WTC11 (cell line): ENCODE data around the gene PTN.

ENCODE experiments used
- AFF4 ChIP-seq: sonication (generic); formaldehyde crosslinking; IDR thresholded peaks from 2 replicates; pipeline ENCODE4 v1.8.1; 2023; ENCODE audit warnings: mild to moderate bottlenecking, missing genetic modification reagents, borderline replicate concordance
- CREB1 ChIP-seq: sonication (generic); formaldehyde crosslinking; IDR thresholded peaks from 2 replicates; pipeline ENCODE4 v1.8.0; 2023; ENCODE audit warnings: mild to moderate bottlenecking, missing genetic modification reagents
- CTCF ChIP-seq: fragments of 200-600 bp; IDR thresholded peaks from 2 replicates; pipeline ENCODE4 v1.8.0; 2022; ENCODE audit warnings: antibody characterized with exemption
- E2F4 ChIP-seq: sonication (generic); formaldehyde crosslinking; IDR thresholded peaks from 2 replicates; pipeline ENCODE4 v1.8.1; 2022; ENCODE audit warnings: low read depth, mild to moderate bottlenecking, moderate library complexity, missing genetic modification reagents, borderline replicate concordance
- GTF2I ChIP-seq: fragments of 250-450 bp; sonication (Bioruptor Pico); conservative IDR thresholded peaks from 2 replicates; pipeline ENCODE4 v1.4.0; 2021; ENCODE audit warnings: mild to moderate bottlenecking
- HMGXB4 ChIP-seq: sonication (generic); formaldehyde crosslinking; IDR thresholded peaks from 2 replicates; pipeline ENCODE4 v1.8.1; 2023; ENCODE audit warnings: mild to moderate bottlenecking, moderate library complexity, missing genetic modification reagents
- KAT7 ChIP-seq: sonication (generic); formaldehyde crosslinking; IDR thresholded peaks from 2 replicates; pipeline ENCODE4 v1.8.1; 2023; ENCODE audit warnings: missing genetic modification reagents, mild to moderate bottlenecking, borderline replicate concordance
- NFATC4 ChIP-seq: fragments of 250-450 bp; sonication (Bioruptor Pico); IDR thresholded peaks from 2 replicates; pipeline ENCODE4 v1.9.0; 2021; ENCODE audit warnings: mild to moderate bottlenecking
- TEAD4 ChIP-seq: sonication (generic); formaldehyde crosslinking; IDR thresholded peaks from 2 replicates; pipeline ENCODE4 v1.8.0; 2022; ENCODE audit warnings: mild to moderate bottlenecking, missing genetic modification reagents
- ZNF232 ChIP-seq: sonication (generic); formaldehyde crosslinking; IDR thresholded peaks from 2 replicates; pipeline ENCODE4 v1.8.0; 2022; ENCODE audit warnings: mild to moderate bottlenecking, missing genetic modification reagents
- ZNF263 ChIP-seq: sonication (generic); formaldehyde crosslinking; IDR thresholded peaks from 2 replicates; pipeline ENCODE4 v1.8.1; 2022; ENCODE audit warnings: low read depth, mild to moderate bottlenecking, moderate library complexity, missing genetic modification reagents
- ZNF512 ChIP-seq: sonication (generic); formaldehyde crosslinking; IDR thresholded peaks from 2 replicates; pipeline ENCODE4 v1.8.1; 2022; ENCODE audit warnings: missing genetic modification reagents, borderline replicate concordance

GRCh38 chr7:137373507-137373906, 30.0 kb upstream of the PTN start:
- no peak for TF ChIP-seq CTCF
- no peak for TF ChIP-seq NFATC4 (CRISPR knock-in tag)
- no peak for TF ChIP-seq ZNF512 (CRISPR knock-in tag)
- no peak for TF ChIP-seq ZNF232 (CRISPR knock-in tag)
- no peak for TF ChIP-seq CREB1 (CRISPR knock-in tag)
- TF ChIP-seq HMGXB4 (CRISPR knock-in tag) = no peak
- no peak for TF ChIP-seq E2F4 (CRISPR knock-in tag)
- no peak for TF ChIP-seq ZNF263 (CRISPR knock-in tag)
- TF ChIP-seq GTF2I (CRISPR knock-in tag) = no peak
- TF ChIP-seq KAT7 (CRISPR knock-in tag) = no peak
- no peak for TF ChIP-seq AFF4
- no peak for TF ChIP-seq TEAD4
